Rectal smooth muscle tissue (tissue), 1 donor: ENCODE data around the gene CACNG7.
A peak's percentile ranks its signal among the peaks of the same experiment; 100 is the strongest.

Source experiments
- H3K27ac ChIP-seq: one replicate; pipeline ENCODE4 v1.7.0; 2013; ENCODE audit warnings: low read depth, low read length, inconsistent platforms
- H3K27me3 ChIP-seq: one replicate; pipeline ENCODE4 v1.7.0; 2013; ENCODE audit warnings: low read length; ENCODE audit not compliant: control insufficient read depth, insufficient read depth
- H3K36me3 ChIP-seq: one replicate; pipeline ENCODE4 v1.7.0; 2013; ENCODE audit warnings: low read length; ENCODE audit not compliant: control insufficient read depth, insufficient read depth
- H3K4me1 ChIP-seq: one replicate; pipeline ENCODE4 v1.7.0; 2013; ENCODE audit warnings: low read length; ENCODE audit not compliant: control insufficient read depth, insufficient read depth
- H3K4me3 ChIP-seq: one replicate; pipeline ENCODE4 v1.7.0; 2013; ENCODE audit warnings: low read length
- H3K9ac ChIP-seq: one replicate; pipeline ENCODE4 v1.7.0; 2013; ENCODE audit warnings: low read length

CACNG7 gene

DNA sequence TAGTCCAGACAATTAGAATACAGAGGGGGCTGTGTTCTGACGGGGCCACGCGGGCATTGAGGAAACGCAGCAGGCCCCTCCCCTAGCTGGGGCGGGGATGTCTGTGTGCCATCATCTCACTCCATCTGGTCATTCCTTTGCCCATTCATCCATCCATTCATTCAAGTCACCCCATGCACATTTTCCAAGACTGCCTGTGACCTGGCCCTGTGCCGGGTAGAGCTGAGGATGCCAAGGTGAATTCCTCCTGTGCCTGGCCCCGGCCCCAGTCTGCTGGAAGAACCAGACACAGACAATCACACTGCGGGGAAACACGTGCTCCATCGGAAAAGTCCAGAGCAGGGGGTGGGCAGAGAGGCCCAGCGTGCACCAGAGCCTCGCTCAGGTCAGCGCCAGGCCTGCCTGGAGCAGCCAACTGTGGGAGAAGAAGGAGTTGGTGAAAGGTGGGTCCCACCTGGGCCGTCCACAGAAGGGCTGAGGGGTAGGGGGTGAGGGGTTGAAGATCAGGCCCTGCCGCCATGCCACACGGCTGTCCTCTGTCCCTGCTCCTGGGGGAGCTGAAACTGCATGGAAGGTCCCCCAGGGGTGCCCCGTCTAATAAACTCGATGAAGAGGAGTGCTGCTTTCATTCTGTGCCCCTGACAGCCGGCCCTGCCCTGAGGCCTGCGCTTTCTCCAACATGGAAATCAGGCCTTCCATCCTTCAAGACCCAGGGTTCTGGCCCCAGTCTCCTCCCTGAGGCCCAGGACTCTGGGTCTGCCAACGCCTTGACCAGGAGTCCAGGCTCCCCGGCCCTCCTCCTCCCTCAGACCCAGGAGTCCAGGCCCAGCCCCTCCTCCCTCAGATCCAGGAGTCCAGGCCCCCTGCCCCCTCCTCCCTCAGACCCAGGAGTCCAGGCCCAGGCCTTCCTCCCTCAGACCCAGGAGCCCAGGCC is 80.8 kb downstream of the CACNG7 start:
- no peak overlapping the region for H3K9ac ChIP-seq
- H3K27ac ChIP-seq, result no peak overlapping the region
- H3K4me3 ChIP-seq, result no peak overlapping the region
- H3K4me1 ChIP-seq, result no peaks in the 10 kb centered on the region
- H3K27me3 ChIP-seq, result peaks cover 24% of the 10 kb centered on the region
- no peaks in the 10 kb centered on the region for H3K36me3 ChIP-seq

GRCh38 chr19:53991224-53992113 is 82.4 kb downstream of the CACNG7 start, which contains the start of gene CACNG6:
TSS of gene CACNG6 (plus strand) at chr19:53991637. CDS start at chr19:53992878, 1,241 bp downstream.
- Histone ChIP-seq H3K36me3 (no peaks in the 10 kb centered on the region), H3K9ac (no peak within 1 kb of the TSS), H3K4me1 (no peaks in the 10 kb centered on the region), H3K27me3 (peaks cover 24% of the 10 kb centered on the region), H3K27ac (no peak within 1 kb of the TSS), H3K4me3 (peak within 1 kb of the TSS; percentile 8)

DNA sequence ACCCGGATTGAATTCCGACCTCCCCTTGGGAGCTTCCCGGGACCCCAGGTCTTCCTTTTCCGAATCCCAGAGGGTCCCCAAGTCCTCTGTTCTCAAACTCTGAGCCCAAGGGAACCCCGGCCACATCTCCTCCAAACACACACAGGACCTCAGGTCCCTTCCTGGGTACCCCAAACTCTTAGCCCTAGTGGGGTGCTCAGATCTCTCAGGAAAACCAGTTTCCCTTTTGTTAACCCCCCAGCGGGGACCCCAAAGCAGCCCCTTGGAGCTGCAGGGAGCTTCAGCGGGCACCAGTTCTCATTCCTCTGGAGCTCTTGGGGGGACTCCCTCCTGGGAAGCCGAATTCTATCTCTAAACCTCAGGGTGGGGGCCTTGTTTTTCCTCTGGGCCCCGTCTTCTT is 83.1 kb downstream of the CACNG7 start:
- peaks cover 24% of the 10 kb centered on the region for H3K27me3 ChIP-seq
- H3K9ac ChIP-seq, result no peak overlapping the region
- H3K4me1 ChIP-seq, result no peaks in the 10 kb centered on the region
- H3K36me3 ChIP-seq, result no peaks in the 10 kb centered on the region
- H3K27ac ChIP-seq, result no peak overlapping the region
- no peak overlapping the region for H3K4me3 ChIP-seq

DNA sequence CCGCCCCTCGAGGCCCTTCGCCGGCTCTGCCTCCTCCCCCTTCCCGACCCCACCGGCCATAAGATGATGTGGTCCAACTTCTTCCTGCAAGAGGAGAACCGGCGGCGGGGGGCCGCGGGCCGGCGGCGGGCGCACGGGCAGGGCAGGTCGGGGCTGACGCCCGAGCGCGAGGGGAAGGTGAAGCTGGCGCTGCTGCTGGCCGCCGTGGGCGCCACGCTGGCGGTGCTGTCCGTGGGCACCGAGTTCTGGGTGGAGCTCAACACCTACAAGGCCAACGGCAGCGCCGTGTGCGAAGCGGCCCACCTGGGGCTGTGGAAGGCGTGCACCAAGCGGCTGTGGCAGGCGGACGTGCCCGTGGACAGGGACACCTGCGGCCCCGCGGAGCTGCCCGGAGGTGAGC is 83.7 kb downstream of the CACNG7 start:
- no peak overlapping the region for H3K9ac ChIP-seq
- no peak overlapping the region for H3K27ac ChIP-seq
- H3K4me1 ChIP-seq, result no peaks in the 10 kb centered on the region
- H3K4me3 ChIP-seq, result no peak overlapping the region
- H3K27me3 ChIP-seq, result peaks cover 24% of the 10 kb centered on the region
- no peaks in the 10 kb centered on the region for H3K36me3 ChIP-seq

GRCh38 chr19:53993448-53993847 is 84.4 kb downstream of the CACNG7 start:
- no peak overlapping the region for H3K4me3 ChIP-seq
- H3K4me1 ChIP-seq, result no peaks in the 10 kb centered on the region
- no peak overlapping the region for H3K27ac ChIP-seq
- no peak overlapping the region for H3K9ac ChIP-seq
- no peaks in the 10 kb centered on the region for H3K36me3 ChIP-seq
- H3K27me3 ChIP-seq, result peaks cover 24% of the 10 kb centered on the region
